ENCODE data around the gene GPR108.
"Not testable (repeated sequence)": the region's sequence is repeated elsewhere in the genome, so short reads cannot be mapped to it uniquely, and the experiment has no call there.

The GPR108 gene

GRCh38 chr19:6760606-6761005 is 23.2 kb upstream of the GPR108 start:
- DNase-seq: no peak

GRCh38 chr19:6754653-6755463 is 17.5 kb upstream of the GPR108 start:
- DNase-seq: no peak

- DNase-seq: no peak
Observed at GRCh38 chr19:6754136-6754535, 16.8 kb upstream of the GPR108 start.

GRCh38 chr19:6753178-6754031 is 16.0 kb upstream of the GPR108 start:
- DNase-seq: no peak

- no peak for DNase-seq
Observed at GRCh38 chr19:6752256-6753177, 15.1 kb upstream of the GPR108 start.

GRCh38 chr19:6751189-6751588 is 13.8 kb upstream of the GPR108 start:
- DNase-seq: no peak

GRCh38 chr19:6750062-6750461 is 12.7 kb upstream of the GPR108 start:
- DNase-seq: no peak

- not testable (repeated sequence) for DNase-seq
Observed at GRCh38 chr19:6748543-6748942, 11.2 kb upstream of the GPR108 start.

- DNase-seq: no peak
Observed at GRCh38 chr19:6745965-6746364, 8.6 kb upstream of the GPR108 start.

GRCh38 chr19:6744381-6745301 is 7.3 kb upstream of the GPR108 start:
- peak; percentile 16 for DNase-seq

GRCh38 chr19:6743714-6744380 is 6.5 kb upstream of the GPR108 start:
- no peak for DNase-seq

- DNase-seq: no peak
Observed at GRCh38 chr19:6743066-6743465, 5.7 kb upstream of the GPR108 start.

- no peak for DNase-seq
Observed at GRCh38 chr19:6740589-6741343, 3.4 kb upstream of the GPR108 start.

- DNase-seq: no peak
Observed at GRCh38 chr19:6739883-6740588, 2.7 kb upstream of the GPR108 start.

GRCh38 chr19:6739390-6739882 is 2.1 kb upstream of the GPR108 start, which contains the start of gene TRIP10:
TSS of gene TRIP10 (plus strand) at chr19:6739680. CDS start at chr19:6739762, 82 bp downstream.
- DNase-seq: peak; percentile 71

GRCh38 chr19:6738787-6739389 is 1.5 kb upstream of the GPR108 start:
- peak; percentile 92 for DNase-seq

GRCh38 chr19:6737873-6738786 is 750 bp upstream of the GPR108 start:
- peak; percentile 92 for DNase-seq

GRCh38 chr19:6736917-6737283 is 480 bp downstream of the GPR108 start:
- DNase-seq: no peak

Data from NCI-H2171 treated with DMSO at 0.1 percent for 48 hours (cell line).